Neural cell (in vitro differentiated cells): ENCODE results near the gene GFPT2. TPM values are rescaled to one million over a fixed set of nuclear protein-coding genes. Genes with fewer than 3 reads are reported as not detected.

Experiments used
- H2AFZ ChIP-seq: fragments of 200-600, 300-800 bp; sonication (generic), shearing (Covaris generic); 2 replicates; pipeline ENCODE4 v1.6.0; 2014; ENCODE audit warnings: low read depth, mild to moderate bottlenecking, antibody characterized with exemption, low read length, moderate library complexity
- H3F3A ChIP-seq: fragments of 200-600 bp; shearing (Covaris generic); 2 replicates; pipeline ENCODE4 v1.6.1; 2016; ENCODE audit warnings: mild to moderate bottlenecking, moderate library complexity, mixed read lengths, antibody characterized with exemption, low read length; ENCODE audit not compliant: insufficient read depth, poor library complexity, severe bottlenecking
- H3K27ac ChIP-seq: fragments of 200-600, 300-800 bp; sonication (generic), shearing (Covaris generic); 2 replicates; pipeline ENCODE4 v1.5.1; 2014; ENCODE audit warnings: mild to moderate bottlenecking, low read length, moderate library complexity
- H3K27me3 ChIP-seq: fragments of 300-800, 200-600 bp; sonication (generic), shearing (Covaris generic); 2 replicates; pipeline ENCODE4 v1.6.0; 2014; ENCODE audit warnings: mild to moderate bottlenecking, low read depth, low read length, moderate library complexity; ENCODE audit not compliant: insufficient read depth
- H3K36me3 ChIP-seq: fragments of 300-800, 200-600 bp; sonication (generic), shearing (Covaris generic); 2 replicates; pipeline ENCODE4 v1.5.1; 2014; ENCODE audit warnings: mild to moderate bottlenecking, antibody characterized with exemption, low read length, moderate library complexity; ENCODE audit not compliant: insufficient read depth
- H3K4me2 ChIP-seq: fragments of 300-800, 200-600 bp; sonication (generic), shearing (Covaris generic); 2 replicates; pipeline ENCODE4 v1.6.0; 2014; ENCODE audit warnings: mild to moderate bottlenecking, low read length
- H3K4me3 ChIP-seq: fragments of 300-800, 200-600 bp; sonication (generic), shearing (Covaris generic); 2 replicates; pipeline ENCODE4 v1.5.1; 2014; ENCODE audit warnings: mild to moderate bottlenecking, low read length, moderate library complexity
- H3K79me2 ChIP-seq: fragments of 200-600 bp; shearing (Covaris generic); replicated peaks from 2 replicates; pipeline ENCODE4 v1.6.0; 2014; ENCODE audit warnings: mild to moderate bottlenecking, low read length, moderate library complexity; ENCODE audit not compliant: insufficient read depth
- H3K9ac ChIP-seq: fragments of 300-800, 200-600 bp; sonication (generic), shearing (Covaris generic); 2 replicates; pipeline ENCODE4 v1.6.1; 2016; ENCODE audit warnings: mild to moderate bottlenecking, low read length, mixed read lengths
- H3K9me2 ChIP-seq: fragments of 200-600 bp; shearing (Covaris generic); 2 replicates; pipeline ENCODE4 v1.6.1; 2016; ENCODE audit warnings: mild to moderate bottlenecking, low read length, mixed read lengths; ENCODE audit not compliant: insufficient read depth
- H3K9me3 ChIP-seq: fragments of 200-600, 300-800 bp; sonication (generic), shearing (Covaris generic); 2 replicates; pipeline ENCODE4 v1.6.1; 2016; ENCODE audit warnings: mild to moderate bottlenecking, mixed run types, low read length, moderate library complexity, mixed read lengths
- H4K20me1 ChIP-seq: fragments of 200-600 bp; shearing (Covaris generic); 2 replicates; pipeline ENCODE4 v1.6.1; 2016; ENCODE audit warnings: mild to moderate bottlenecking, mixed run types; ENCODE audit not compliant: insufficient read depth
- CTCF ChIP-seq: fragments of 450-650 bp; IDR thresholded peaks from 2 replicates; pipeline ENCODE4 v1.5.1; 2014; ENCODE audit warnings: antibody characterized with exemption, mild to moderate bottlenecking, moderate library complexity; ENCODE audit not compliant: poor library complexity, severe bottlenecking
- EP300 ChIP-seq: fragments of 450-650 bp; conservative IDR thresholded peaks from 2 replicates; pipeline ENCODE4 v1.6.1; 2014; ENCODE audit warnings: antibody characterized with exemption, mild to moderate bottlenecking, moderate library complexity; ENCODE audit not compliant: poor library complexity, severe bottlenecking
- EZH2 ChIP-seq: fragments of 200-600, 300-800 bp; shearing (Covaris generic), sonication (generic); IDR thresholded peaks from 2 replicates; pipeline ENCODE4 v1.6.1; 2014; ENCODE audit warnings: antibody characterized with exemption, low read length, borderline replicate concordance, mild to moderate bottlenecking; ENCODE audit not compliant: insufficient read depth, poor library complexity, severe bottlenecking
- MXI1 ChIP-seq: fragments of 450-650 bp; conservative IDR thresholded peaks from 2 replicates; pipeline ENCODE4 v1.6.1; 2014; ENCODE audit warnings: antibody characterized with exemption, mild to moderate bottlenecking; ENCODE audit not compliant: poor library complexity, severe bottlenecking
- POLR2AphosphoS5 ChIP-seq: IDR thresholded peaks from 2 replicates; pipeline ENCODE4 v1.6.1; 2012
- RAD21 ChIP-seq: fragments of 450-650 bp; conservative IDR thresholded peaks from 2 replicates; pipeline ENCODE4 v1.6.1; 2014; ENCODE audit warnings: antibody characterized with exemption, mild to moderate bottlenecking, moderate library complexity
- REST ChIP-seq: IDR thresholded peaks from 2 replicates; pipeline ENCODE4 v1.6.1; 2012; ENCODE audit warnings: borderline replicate concordance
- SMC3 ChIP-seq: fragments of 450-650 bp; conservative IDR thresholded peaks from 2 replicates; pipeline ENCODE4 v1.6.1; 2014; ENCODE audit warnings: antibody characterized with exemption, mild to moderate bottlenecking, moderate library complexity; ENCODE audit not compliant: poor library complexity
- TAF1 ChIP-seq: IDR thresholded peaks from 2 replicates; pipeline ENCODE4 v1.6.1; 2012; ENCODE audit warnings: low read depth
- polyA plus RNA-seq: library from polyadenylated mRNA; depleted of rRNA; stranded (reverse); fragments of >200 nt; gene quantifications from 2 replicates; pipeline ENCODE4 v1.2.3, GENCODE V29; 2014

Gene GFPT2
- polyA plus RNA-seq, 1 donor from 2014 or later: 9.2 TPM

- no peaks in the 10 kb centered on the region for H3K27me3 ChIP-seq
- H3K4me3 ChIP-seq: no peak overlapping the region
- no peak overlapping the region for H2AFZ ChIP-seq
- no peak for TF ChIP-seq RAD21
- H3K9ac ChIP-seq: no peak overlapping the region
- no peaks in the 10 kb centered on the region for H3K9me3 ChIP-seq
- no peak overlapping the region for H3K27ac ChIP-seq
- H3F3A ChIP-seq: no peaks in the 10 kb centered on the region
- H3K9me2 ChIP-seq: no peaks in the 10 kb centered on the region
- peaks cover 26% of the 10 kb centered on the region for H3K79me2 ChIP-seq
- H3K36me3 ChIP-seq: no peaks in the 10 kb centered on the region
- no peaks in the 10 kb centered on the region for H4K20me1 ChIP-seq
- H3K4me2 ChIP-seq: no peak overlapping the region
These were observed 69.0 kb downstream of the GFPT2 start for GRCh38 chr5:180284149-180284548.

- H3K9ac ChIP-seq: no peak overlapping the region
These were observed 70.0 kb downstream of the GFPT2 start for GRCh38 chr5:180283026-180283615.

GRCh38 chr5:180282281-180282680 is 70.9 kb downstream of the GFPT2 start:
- no peak overlapping the region for H3K9ac ChIP-seq
- TF ChIP-seq POLR2AphosphoS5: no peak
- TF ChIP-seq SMC3: no peak
- TF ChIP-seq CTCF: no peak
- no peak for TF ChIP-seq MXI1
- TF ChIP-seq EP300: no peak
- TF ChIP-seq TAF1: no peak
- no peak for TF ChIP-seq RAD21
- TF ChIP-seq REST: no peak
- no peak for TF ChIP-seq EZH2
- H2AFZ ChIP-seq: no peak overlapping the region
- H3K4me2 ChIP-seq: no peak overlapping the region
- no peaks in the 10 kb centered on the region for H3K27me3 ChIP-seq
- H3K9me3 ChIP-seq: no peaks in the 10 kb centered on the region
- H3K9me2 ChIP-seq: no peaks in the 10 kb centered on the region
- no peaks in the 10 kb centered on the region for H4K20me1 ChIP-seq
- no peaks in the 10 kb centered on the region for H3F3A ChIP-seq
- H3K79me2 ChIP-seq: peaks cover 10% of the 10 kb centered on the region
- peaks cover 9% of the 10 kb centered on the region for H3K36me3 ChIP-seq
- H3K27ac ChIP-seq: no peak overlapping the region
- no peak overlapping the region for H3K4me3 ChIP-seq

More at GRCh38 chr5:180283026-180283615, 70.0 kb downstream of the GFPT2 start:
- H3K9me3 ChIP-seq: no peaks in the 10 kb centered on the region
- H3K79me2 ChIP-seq: peaks cover 16% of the 10 kb centered on the region
- H3K4me3 ChIP-seq: no peak overlapping the region
- no peaks in the 10 kb centered on the region for H4K20me1 ChIP-seq
- H3F3A ChIP-seq: no peaks in the 10 kb centered on the region
- H3K4me2 ChIP-seq: no peak overlapping the region
- H3K27ac ChIP-seq: no peak overlapping the region
- H3K27me3 ChIP-seq: no peaks in the 10 kb centered on the region
- no peak for TF ChIP-seq MXI1
- no peak for TF ChIP-seq POLR2AphosphoS5
- TF ChIP-seq EP300: no peak
- no peak for TF ChIP-seq TAF1
- no peak for TF ChIP-seq RAD21
- TF ChIP-seq SMC3: no peak
- H2AFZ ChIP-seq: no peak overlapping the region
- H3K9me2 ChIP-seq: no peaks in the 10 kb centered on the region
- H3K36me3 ChIP-seq: peaks cover under 1% of the 10 kb centered on the region
